PC-9 (cell line): ENCODE data around the gene DYNC1I2. TPM values are rescaled to one million over a fixed set of nuclear protein-coding genes. Genes with fewer than 3 reads are reported as not detected.

Experiments used
- BruUV-seq: library from RNA; stranded (reverse); fragments of 400-500 nt; replicated peaks from 2 replicates; lab custom pipeline; 2021; lab: Mats Ljungman, UMichigan
- CTCF ChIA-PET: fragments of 300-600 bp; sonication (Branson Sonifier 250); formaldehyde crosslinking; loops from one replicate; lab custom pipeline; 2022; ENCODE audit warnings: antibody characterized with exemption; lab: Charles Lee
- POLR2A ChIA-PET: fragments of 300-600 bp; sonication (Branson Sonifier 250); formaldehyde crosslinking; loops from one replicate; lab custom pipeline; 2022; ENCODE audit warnings: antibody characterized with exemption; ENCODE audit not compliant: unreplicated experiment; lab: Charles Lee
- DNase-seq, 2 experiments: peaks; one replicate each; pipeline versions ENCODE4 v3.0.0 to v3.0.0-alpha.2; 2015 to 2022; ENCODE audit warnings: mixed read lengths in 1 of 2
- H2AFZ ChIP-seq: fragments of 200-600 bp; sonication (generic); 2 replicates; pipeline ENCODE4 v1.8.1; 2017; ENCODE audit warnings: antibody characterized with exemption
- H3F3A ChIP-seq: fragments of 200-600 bp; sonication (generic); 2 replicates; pipeline ENCODE4 v1.8.1; 2017; ENCODE audit warnings: antibody characterized with exemption, mild to moderate bottlenecking, low read depth; ENCODE audit not compliant: insufficient read depth
- H3K27ac ChIP-seq: fragments of 200-600 bp; sonication (generic); 2 replicates; pipeline ENCODE4 v1.6.1; 2016; ENCODE audit warnings: mixed run types
- H3K27me3 ChIP-seq: fragments of 200-600 bp; sonication (generic); 2 replicates; pipeline ENCODE4 v1.6.1; 2016; ENCODE audit warnings: low read depth, mixed run types; ENCODE audit not compliant: insufficient read depth
- H3K36me3 ChIP-seq: fragments of 200-600 bp; sonication (generic); 2 replicates; pipeline ENCODE4 v1.6.1; 2016; ENCODE audit warnings: low read depth, mixed run types
- H3K4me1 ChIP-seq: fragments of 200-600 bp; sonication (generic); replicated peaks from 2 replicates; pipeline ENCODE4 v1.6.1; 2016; ENCODE audit warnings: mixed run types; ENCODE audit not compliant: insufficient read depth
- H3K4me2 ChIP-seq: fragments of 200-600 bp; sonication (generic); 2 replicates; pipeline ENCODE4 v1.6.1; 2017; ENCODE audit warnings: mixed run types
- H3K4me3 ChIP-seq: fragments of 200-600 bp; sonication (generic); 2 replicates; pipeline ENCODE4 v1.6.1; 2016; ENCODE audit warnings: mixed run types
- H3K79me2 ChIP-seq: fragments of 200-600 bp; sonication (generic); 2 replicates; pipeline ENCODE4 v1.6.1; 2017; ENCODE audit warnings: low read depth, mixed run types
- H3K9me2 ChIP-seq: fragments of 200-600 bp; sonication (generic); 2 replicates; pipeline ENCODE4 v1.8.1; 2017; ENCODE audit warnings: mild to moderate bottlenecking; ENCODE audit not compliant: insufficient read depth
- H3K9me3 ChIP-seq: fragments of 200-600 bp; sonication (generic); 2 replicates; pipeline ENCODE4 v1.8.1; 2016; ENCODE audit warnings: low read depth; ENCODE audit not compliant: insufficient read depth
- H4K20me1 ChIP-seq: fragments of 200-600 bp; sonication (generic); 2 replicates; pipeline ENCODE4 v1.8.1; 2017; ENCODE audit not compliant: insufficient read depth
- EZH2 ChIP-seq: fragments of 200-600 bp; sonication (generic); IDR thresholded peaks from 2 replicates; pipeline ENCODE4 v1.8.0; 2017; ENCODE audit warnings: antibody characterized with exemption, low read depth
- intact Hi-C: fragments of 100-400 bp; cut with micrococcal nuclease; formaldehyde crosslinking; loops from one replicate; pipeline ENCODE4 v1.10.0; 2022; ENCODE audit not compliant: unreplicated experiment
- total RNA-seq: library from RNA; stranded (reverse); gene quantifications from 2 replicates; pipeline ENCODE4 v1.2.3, GENCODE V29; 2021
- TF ChIP-seq, protein P1 (sequence below): fragments of 200-600 bp; sonication (generic); conservative IDR thresholded peaks from 2 replicates; pipeline ENCODE4 v1.6.1; 2017; ENCODE audit warnings: mixed run types, antibody characterized with exemption, mild to moderate bottlenecking, moderate library complexity

Gene DYNC1I2
- total RNA-seq, 1 experiment from 2014 or later, result 151 TPM

GRCh38 chr2:171671867-171672266, 15.4 kb upstream of the DYNC1I2 start:
- DNase-seq, result no peak
- Histone ChIP-seq H3K4me3 (no peak overlapping the region), H3K4me1 (no peaks in the 10 kb centered on the region), H3F3A (no peaks in the 10 kb centered on the region), H3K36me3 (no peaks in the 10 kb centered on the region), H2AFZ (no peak overlapping the region), H3K79me2 (no peaks in the 10 kb centered on the region), H3K9me3 (no peaks in the 10 kb centered on the region), H3K27me3 (peaks cover 28% of the 10 kb centered on the region), H3K27ac (no peak overlapping the region), H3K9me2 (no peaks in the 10 kb centered on the region), H4K20me1 (no peaks in the 10 kb centered on the region), H3K4me2 (no peak overlapping the region)
- no TSS peak for BruUV-seq
- intact Hi-C loops, result no loop called here
- TF ChIP-seq, protein P1, sequence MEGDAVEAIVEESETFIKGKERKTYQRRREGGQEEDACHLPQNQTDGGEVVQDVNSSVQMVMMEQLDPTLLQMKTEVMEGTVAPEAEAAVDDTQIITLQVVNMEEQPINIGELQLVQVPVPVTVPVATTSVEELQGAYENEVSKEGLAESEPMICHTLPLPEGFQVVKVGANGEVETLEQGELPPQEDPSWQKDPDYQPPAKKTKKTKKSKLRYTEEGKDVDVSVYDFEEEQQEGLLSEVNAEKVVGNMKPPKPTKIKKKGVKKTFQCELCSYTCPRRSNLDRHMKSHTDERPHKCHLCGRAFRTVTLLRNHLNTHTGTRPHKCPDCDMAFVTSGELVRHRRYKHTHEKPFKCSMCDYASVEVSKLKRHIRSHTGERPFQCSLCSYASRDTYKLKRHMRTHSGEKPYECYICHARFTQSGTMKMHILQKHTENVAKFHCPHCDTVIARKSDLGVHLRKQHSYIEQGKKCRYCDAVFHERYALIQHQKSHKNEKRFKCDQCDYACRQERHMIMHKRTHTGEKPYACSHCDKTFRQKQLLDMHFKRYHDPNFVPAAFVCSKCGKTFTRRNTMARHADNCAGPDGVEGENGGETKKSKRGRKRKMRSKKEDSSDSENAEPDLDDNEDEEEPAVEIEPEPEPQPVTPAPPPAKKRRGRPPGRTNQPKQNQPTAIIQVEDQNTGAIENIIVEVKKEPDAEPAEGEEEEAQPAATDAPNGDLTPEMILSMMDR, result no peak
- no peak for TF ChIP-seq EZH2
- ChIA-PET CTCF (no interaction called here), POLR2A (no interaction called here)

DNA sequence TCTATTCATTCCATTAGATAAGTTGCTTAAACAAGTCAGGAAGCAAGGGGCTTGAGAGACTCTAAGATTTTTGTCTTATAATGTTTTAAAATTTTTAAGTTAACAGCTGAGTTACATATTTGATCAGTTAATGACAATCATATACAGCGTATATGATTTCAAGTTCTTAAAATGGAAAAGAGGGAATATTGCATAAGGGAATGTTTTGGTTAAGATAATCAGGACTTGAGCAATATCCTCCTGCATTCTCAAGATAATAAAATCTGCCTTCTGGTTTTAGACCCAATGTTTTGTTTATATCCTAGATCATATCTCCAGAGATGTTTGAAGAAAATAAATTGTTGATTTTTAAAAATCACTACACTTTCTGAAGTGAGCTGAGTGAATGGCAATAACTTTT, 13.4 kb upstream of the DYNC1I2 start:
- Histone ChIP-seq H4K20me1 (no peaks in the 10 kb centered on the region), H2AFZ (no peak overlapping the region), H3K79me2 (no peaks in the 10 kb centered on the region), H3K4me2 (no peak overlapping the region), H3K27me3 (peaks cover 28% of the 10 kb centered on the region), H3K9me3 (no peaks in the 10 kb centered on the region), H3K36me3 (no peaks in the 10 kb centered on the region), H3K27ac (no peak overlapping the region), H3K4me3 (no peak overlapping the region), H3K4me1 (no peaks in the 10 kb centered on the region), H3K9me2 (no peaks in the 10 kb centered on the region), H3F3A (no peaks in the 10 kb centered on the region)
- no TSS peak for BruUV-seq
- ChIA-PET CTCF (no interaction called here), POLR2A (no interaction called here)
- no peak for TF ChIP-seq EZH2
- TF ChIP-seq, protein P1, result no peak
- intact Hi-C loops, result no loop called here
- DNase-seq, result no peak

DNA sequence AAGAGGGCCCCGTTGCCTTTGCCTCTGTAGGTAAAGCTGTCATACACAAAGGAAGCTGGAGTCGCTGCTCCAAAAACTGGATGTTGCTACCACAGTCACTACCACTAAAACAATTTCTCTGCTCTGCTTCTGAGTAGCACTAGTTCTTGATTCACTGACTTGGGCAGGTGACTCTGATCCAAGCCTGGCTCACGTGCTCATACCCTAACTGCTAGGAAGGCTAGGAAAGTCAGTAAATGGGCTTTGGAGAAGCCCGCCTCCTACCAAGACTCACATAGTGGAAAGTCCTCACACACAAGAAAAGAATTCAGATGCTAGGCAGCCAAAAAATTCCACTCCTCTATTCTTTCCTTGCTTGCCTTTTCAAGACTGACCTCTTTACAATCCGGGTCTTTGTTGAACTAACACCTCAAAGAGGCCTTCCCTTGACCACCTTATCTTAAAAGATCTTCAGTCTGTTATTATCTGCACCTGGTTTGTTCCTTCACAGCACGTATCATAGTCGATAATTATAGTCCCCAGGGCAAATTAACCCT, 11.4 kb upstream of the DYNC1I2 start:
- CTCF ChIA-PET, result no interaction called here
- POLR2A ChIA-PET, result no interaction called here

More for the DNA sequence above, 11.4 kb upstream of the DYNC1I2 start:
- Histone ChIP-seq H3K36me3 (no peaks in the 10 kb centered on the region), H3K9me2 (no peaks in the 10 kb centered on the region), H3F3A (no peaks in the 10 kb centered on the region), H3K27ac (no peak overlapping the region), H2AFZ (no peak overlapping the region), H3K4me1 (no peaks in the 10 kb centered on the region), H4K20me1 (no peaks in the 10 kb centered on the region), H3K9me3 (no peaks in the 10 kb centered on the region), H3K4me3 (no peak overlapping the region), H3K79me2 (no peaks in the 10 kb centered on the region), H3K4me2 (no peak overlapping the region), H3K27me3 (peaks cover 28% of the 10 kb centered on the region)
- DNase-seq, result no peak
- TF ChIP-seq, protein P1, result no peak
- TF ChIP-seq EZH2, result no peak
- intact Hi-C loops, result no loop called here
- BruUV-seq, result no TSS peak
